Neural cell (in vitro differentiated cells): ENCODE data around the gene MMP25. TPM values are rescaled to one million over a fixed set of nuclear protein-coding genes. Genes with fewer than 3 reads are reported as not detected.
"Not testable (repeated sequence)": the region's sequence is repeated elsewhere in the genome, so short reads cannot be mapped to it uniquely, and the experiment has no call there.

Experiments
- H2AFZ ChIP-seq: fragments of 200-600, 300-800 bp; sonication (generic), shearing (Covaris generic); 2 replicates; pipeline ENCODE4 v1.6.0; 2014; ENCODE audit warnings: low read depth, mild to moderate bottlenecking, antibody characterized with exemption, low read length, moderate library complexity
- H3F3A ChIP-seq: fragments of 200-600 bp; shearing (Covaris generic); 2 replicates; pipeline ENCODE4 v1.6.1; 2016; ENCODE audit warnings: mild to moderate bottlenecking, moderate library complexity, mixed read lengths, antibody characterized with exemption, low read length; ENCODE audit not compliant: insufficient read depth, poor library complexity, severe bottlenecking
- H3K27ac ChIP-seq: fragments of 200-600, 300-800 bp; sonication (generic), shearing (Covaris generic); 2 replicates; pipeline ENCODE4 v1.5.1; 2014; ENCODE audit warnings: mild to moderate bottlenecking, low read length, moderate library complexity
- H3K27me3 ChIP-seq: fragments of 300-800, 200-600 bp; sonication (generic), shearing (Covaris generic); 2 replicates; pipeline ENCODE4 v1.6.0; 2014; ENCODE audit warnings: mild to moderate bottlenecking, low read depth, low read length, moderate library complexity; ENCODE audit not compliant: insufficient read depth
- H3K36me3 ChIP-seq: fragments of 300-800, 200-600 bp; sonication (generic), shearing (Covaris generic); 2 replicates; pipeline ENCODE4 v1.5.1; 2014; ENCODE audit warnings: mild to moderate bottlenecking, antibody characterized with exemption, low read length, moderate library complexity; ENCODE audit not compliant: insufficient read depth
- H3K4me2 ChIP-seq: fragments of 300-800, 200-600 bp; sonication (generic), shearing (Covaris generic); 2 replicates; pipeline ENCODE4 v1.6.0; 2014; ENCODE audit warnings: mild to moderate bottlenecking, low read length
- H3K4me3 ChIP-seq: fragments of 300-800, 200-600 bp; sonication (generic), shearing (Covaris generic); 2 replicates; pipeline ENCODE4 v1.5.1; 2014; ENCODE audit warnings: mild to moderate bottlenecking, low read length, moderate library complexity
- H3K79me2 ChIP-seq: fragments of 200-600 bp; shearing (Covaris generic); replicated peaks from 2 replicates; pipeline ENCODE4 v1.6.0; 2014; ENCODE audit warnings: mild to moderate bottlenecking, low read length, moderate library complexity; ENCODE audit not compliant: insufficient read depth
- H3K9ac ChIP-seq: fragments of 300-800, 200-600 bp; sonication (generic), shearing (Covaris generic); 2 replicates; pipeline ENCODE4 v1.6.1; 2016; ENCODE audit warnings: mild to moderate bottlenecking, low read length, mixed read lengths
- H3K9me2 ChIP-seq: fragments of 200-600 bp; shearing (Covaris generic); 2 replicates; pipeline ENCODE4 v1.6.1; 2016; ENCODE audit warnings: mild to moderate bottlenecking, low read length, mixed read lengths; ENCODE audit not compliant: insufficient read depth
- H3K9me3 ChIP-seq: fragments of 200-600, 300-800 bp; sonication (generic), shearing (Covaris generic); 2 replicates; pipeline ENCODE4 v1.6.1; 2016; ENCODE audit warnings: mild to moderate bottlenecking, mixed run types, low read length, moderate library complexity, mixed read lengths
- H4K20me1 ChIP-seq: fragments of 200-600 bp; shearing (Covaris generic); 2 replicates; pipeline ENCODE4 v1.6.1; 2016; ENCODE audit warnings: mild to moderate bottlenecking, mixed run types; ENCODE audit not compliant: insufficient read depth
- EP300 ChIP-seq: fragments of 450-650 bp; conservative IDR thresholded peaks from 2 replicates; pipeline ENCODE4 v1.6.1; 2014; ENCODE audit warnings: antibody characterized with exemption, mild to moderate bottlenecking, moderate library complexity; ENCODE audit not compliant: poor library complexity, severe bottlenecking
- EZH2 ChIP-seq: fragments of 200-600, 300-800 bp; shearing (Covaris generic), sonication (generic); IDR thresholded peaks from 2 replicates; pipeline ENCODE4 v1.6.1; 2014; ENCODE audit warnings: antibody characterized with exemption, low read length, borderline replicate concordance, mild to moderate bottlenecking; ENCODE audit not compliant: insufficient read depth, poor library complexity, severe bottlenecking
- MXI1 ChIP-seq: fragments of 450-650 bp; conservative IDR thresholded peaks from 2 replicates; pipeline ENCODE4 v1.6.1; 2014; ENCODE audit warnings: antibody characterized with exemption, mild to moderate bottlenecking; ENCODE audit not compliant: poor library complexity, severe bottlenecking
- POLR2AphosphoS5 ChIP-seq: IDR thresholded peaks from 2 replicates; pipeline ENCODE4 v1.6.1; 2012
- RAD21 ChIP-seq: fragments of 450-650 bp; conservative IDR thresholded peaks from 2 replicates; pipeline ENCODE4 v1.6.1; 2014; ENCODE audit warnings: antibody characterized with exemption, mild to moderate bottlenecking, moderate library complexity
- SMC3 ChIP-seq: fragments of 450-650 bp; conservative IDR thresholded peaks from 2 replicates; pipeline ENCODE4 v1.6.1; 2014; ENCODE audit warnings: antibody characterized with exemption, mild to moderate bottlenecking, moderate library complexity; ENCODE audit not compliant: poor library complexity
- TAF1 ChIP-seq: IDR thresholded peaks from 2 replicates; pipeline ENCODE4 v1.6.1; 2012; ENCODE audit warnings: low read depth
- polyA plus RNA-seq: library from polyadenylated mRNA; depleted of rRNA; stranded (reverse); fragments of >200 nt; gene quantifications from 2 replicates; pipeline ENCODE4 v1.2.3, GENCODE V29; 2014
- TF ChIP-seq, protein P1 (sequence below): IDR thresholded peaks from 2 replicates; pipeline ENCODE4 v1.6.1; 2012; ENCODE audit warnings: borderline replicate concordance
- TF ChIP-seq, protein P2 (sequence below): fragments of 450-650 bp; IDR thresholded peaks from 2 replicates; pipeline ENCODE4 v1.5.1; 2014; ENCODE audit warnings: antibody characterized with exemption, mild to moderate bottlenecking, moderate library complexity; ENCODE audit not compliant: poor library complexity, severe bottlenecking

Gene MMP25
- polyA plus RNA-seq, 1 donor from 2014 or later: not detected

DNA sequence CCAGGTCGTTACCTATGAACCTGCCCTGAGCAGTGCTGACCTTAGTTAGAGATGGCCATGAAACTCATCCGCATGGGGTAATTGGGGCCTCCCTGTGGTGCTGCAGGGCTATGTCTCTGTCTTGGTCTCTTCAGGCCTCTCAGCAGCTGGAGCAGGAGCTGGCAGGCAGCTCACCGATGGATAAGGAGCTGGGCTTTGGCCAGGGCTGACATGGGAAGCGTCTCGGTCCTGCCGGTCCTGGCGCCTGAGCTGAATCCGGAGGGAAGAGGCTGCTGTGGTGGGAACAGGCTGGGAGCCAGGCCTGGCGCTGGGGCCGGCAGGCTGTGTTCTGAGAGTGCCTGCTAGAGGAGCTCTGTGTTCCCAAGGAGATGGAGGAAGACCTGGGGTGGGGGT is 29.2 kb downstream of the MMP25 start:
- H3K9me3 ChIP-seq: no peaks in the 10 kb centered on the region
- H3K27ac ChIP-seq: no peak overlapping the region
- no peak overlapping the region for H3K4me3 ChIP-seq
- H3F3A ChIP-seq: no peaks in the 10 kb centered on the region
- no peak for TF ChIP-seq EZH2
- TF ChIP-seq MXI1: no peak
- no peak for TF ChIP-seq EP300
- TF ChIP-seq TAF1: no peak
- TF ChIP-seq, protein P1, sequence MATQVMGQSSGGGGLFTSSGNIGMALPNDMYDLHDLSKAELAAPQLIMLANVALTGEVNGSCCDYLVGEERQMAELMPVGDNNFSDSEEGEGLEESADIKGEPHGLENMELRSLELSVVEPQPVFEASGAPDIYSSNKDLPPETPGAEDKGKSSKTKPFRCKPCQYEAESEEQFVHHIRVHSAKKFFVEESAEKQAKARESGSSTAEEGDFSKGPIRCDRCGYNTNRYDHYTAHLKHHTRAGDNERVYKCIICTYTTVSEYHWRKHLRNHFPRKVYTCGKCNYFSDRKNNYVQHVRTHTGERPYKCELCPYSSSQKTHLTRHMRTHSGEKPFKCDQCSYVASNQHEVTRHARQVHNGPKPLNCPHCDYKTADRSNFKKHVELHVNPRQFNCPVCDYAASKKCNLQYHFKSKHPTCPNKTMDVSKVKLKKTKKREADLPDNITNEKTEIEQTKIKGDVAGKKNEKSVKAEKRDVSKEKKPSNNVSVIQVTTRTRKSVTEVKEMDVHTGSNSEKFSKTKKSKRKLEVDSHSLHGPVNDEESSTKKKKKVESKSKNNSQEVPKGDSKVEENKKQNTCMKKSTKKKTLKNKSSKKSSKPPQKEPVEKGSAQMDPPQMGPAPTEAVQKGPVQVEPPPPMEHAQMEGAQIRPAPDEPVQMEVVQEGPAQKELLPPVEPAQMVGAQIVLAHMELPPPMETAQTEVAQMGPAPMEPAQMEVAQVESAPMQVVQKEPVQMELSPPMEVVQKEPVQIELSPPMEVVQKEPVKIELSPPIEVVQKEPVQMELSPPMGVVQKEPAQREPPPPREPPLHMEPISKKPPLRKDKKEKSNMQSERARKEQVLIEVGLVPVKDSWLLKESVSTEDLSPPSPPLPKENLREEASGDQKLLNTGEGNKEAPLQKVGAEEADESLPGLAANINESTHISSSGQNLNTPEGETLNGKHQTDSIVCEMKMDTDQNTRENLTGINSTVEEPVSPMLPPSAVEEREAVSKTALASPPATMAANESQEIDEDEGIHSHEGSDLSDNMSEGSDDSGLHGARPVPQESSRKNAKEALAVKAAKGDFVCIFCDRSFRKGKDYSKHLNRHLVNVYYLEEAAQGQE: no peak
- TF ChIP-seq POLR2AphosphoS5: no peak
- no peak for TF ChIP-seq SMC3
- no peak for TF ChIP-seq RAD21
- no peak overlapping the region for H3K4me2 ChIP-seq
- H3K9me2 ChIP-seq: no peaks in the 10 kb centered on the region
- no peaks in the 10 kb centered on the region for H3K79me2 ChIP-seq
- H3K9ac ChIP-seq: no peak overlapping the region
- no peak overlapping the region for H2AFZ ChIP-seq
- H3K27me3 ChIP-seq: no peaks in the 10 kb centered on the region
- H4K20me1 ChIP-seq: no peaks in the 10 kb centered on the region
- no peaks in the 10 kb centered on the region for H3K36me3 ChIP-seq

DNA sequence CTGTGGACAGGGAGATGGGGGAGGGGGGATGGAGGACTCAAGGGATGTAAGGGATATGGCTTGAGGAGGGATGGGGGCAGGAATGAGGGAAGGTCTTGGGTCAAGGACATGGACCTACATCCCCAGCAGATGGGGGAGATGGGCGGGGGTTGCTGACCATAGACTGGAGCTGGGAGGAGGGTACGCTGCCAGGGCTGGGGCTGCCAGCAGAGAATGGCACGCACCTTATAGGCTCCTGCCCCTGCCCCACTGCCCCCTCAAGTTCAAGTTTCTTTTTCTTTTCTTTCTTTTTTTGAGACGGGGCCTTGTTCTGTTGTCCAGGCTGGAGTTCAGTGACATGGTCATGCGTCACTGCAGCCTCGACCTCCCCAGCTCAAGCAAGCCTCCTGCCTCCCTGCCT is 29.6 kb downstream of the MMP25 start:
- H3K9me3 ChIP-seq, H3K27me3 ChIP-seq, H2AFZ ChIP-seq, H3K4me2 ChIP-seq, H3K79me2 ChIP-seq, H3K36me3 ChIP-seq, H4K20me1 ChIP-seq, H3K27ac ChIP-seq, H3K9me2 ChIP-seq, H3K9ac ChIP-seq, H3F3A ChIP-seq, H3K4me3 ChIP-seq: not testable (repeated sequence)

DNA sequence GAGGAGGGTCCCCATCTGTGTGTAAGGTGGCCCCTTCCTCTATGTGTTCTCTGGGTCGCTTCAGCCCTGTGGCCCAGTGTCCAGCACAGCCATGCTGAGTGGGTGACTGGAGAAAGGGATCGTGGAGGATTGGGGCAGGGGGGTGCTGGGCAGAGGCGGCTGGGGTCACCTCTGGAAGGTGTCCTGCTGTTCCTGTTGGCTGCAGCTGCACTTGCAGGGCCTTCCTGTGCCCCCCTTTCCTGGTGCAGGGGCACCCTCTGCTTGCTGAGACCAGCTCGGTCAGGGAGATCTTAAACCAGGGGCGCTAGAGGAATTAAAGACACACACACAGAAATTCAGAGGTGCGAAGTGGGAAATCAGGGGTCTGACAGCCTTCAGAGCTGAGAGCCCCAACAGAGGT is 30.2 kb downstream of the MMP25 start:
- H3K4me2 ChIP-seq: no peak overlapping the region
- no peak overlapping the region for H3K9ac ChIP-seq
- no peaks in the 10 kb centered on the region for H3K27me3 ChIP-seq
- H3K4me3 ChIP-seq: no peak overlapping the region
- H2AFZ ChIP-seq: no peak overlapping the region
- TF ChIP-seq EP300: no peak
- TF ChIP-seq, protein P1: no peak
- TF ChIP-seq MXI1: no peak
- TF ChIP-seq RAD21: no peak
- TF ChIP-seq EZH2: no peak
- TF ChIP-seq, protein P2, sequence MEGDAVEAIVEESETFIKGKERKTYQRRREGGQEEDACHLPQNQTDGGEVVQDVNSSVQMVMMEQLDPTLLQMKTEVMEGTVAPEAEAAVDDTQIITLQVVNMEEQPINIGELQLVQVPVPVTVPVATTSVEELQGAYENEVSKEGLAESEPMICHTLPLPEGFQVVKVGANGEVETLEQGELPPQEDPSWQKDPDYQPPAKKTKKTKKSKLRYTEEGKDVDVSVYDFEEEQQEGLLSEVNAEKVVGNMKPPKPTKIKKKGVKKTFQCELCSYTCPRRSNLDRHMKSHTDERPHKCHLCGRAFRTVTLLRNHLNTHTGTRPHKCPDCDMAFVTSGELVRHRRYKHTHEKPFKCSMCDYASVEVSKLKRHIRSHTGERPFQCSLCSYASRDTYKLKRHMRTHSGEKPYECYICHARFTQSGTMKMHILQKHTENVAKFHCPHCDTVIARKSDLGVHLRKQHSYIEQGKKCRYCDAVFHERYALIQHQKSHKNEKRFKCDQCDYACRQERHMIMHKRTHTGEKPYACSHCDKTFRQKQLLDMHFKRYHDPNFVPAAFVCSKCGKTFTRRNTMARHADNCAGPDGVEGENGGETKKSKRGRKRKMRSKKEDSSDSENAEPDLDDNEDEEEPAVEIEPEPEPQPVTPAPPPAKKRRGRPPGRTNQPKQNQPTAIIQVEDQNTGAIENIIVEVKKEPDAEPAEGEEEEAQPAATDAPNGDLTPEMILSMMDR: no peak
- TF ChIP-seq SMC3: no peak
- no peak for TF ChIP-seq TAF1
- no peak for TF ChIP-seq POLR2AphosphoS5
- H3K36me3 ChIP-seq: no peaks in the 10 kb centered on the region
- no peak overlapping the region for H3K27ac ChIP-seq
- no peaks in the 10 kb centered on the region for H3K79me2 ChIP-seq
- H3F3A ChIP-seq: no peaks in the 10 kb centered on the region
- no peaks in the 10 kb centered on the region for H4K20me1 ChIP-seq
- H3K9me2 ChIP-seq: no peaks in the 10 kb centered on the region
- no peaks in the 10 kb centered on the region for H3K9me3 ChIP-seq
